Measurements from ENCODE around the gene BEST3. TPM values are rescaled to one million over a fixed set of nuclear protein-coding genes. Genes with fewer than 3 reads are reported as not detected.

BEST3 gene
- total and polyA plus RNA-seq, 2 of the 4 experiments (the other 2 are of a cell fraction): under 0.01 to 0.07 TPM

DNA sequence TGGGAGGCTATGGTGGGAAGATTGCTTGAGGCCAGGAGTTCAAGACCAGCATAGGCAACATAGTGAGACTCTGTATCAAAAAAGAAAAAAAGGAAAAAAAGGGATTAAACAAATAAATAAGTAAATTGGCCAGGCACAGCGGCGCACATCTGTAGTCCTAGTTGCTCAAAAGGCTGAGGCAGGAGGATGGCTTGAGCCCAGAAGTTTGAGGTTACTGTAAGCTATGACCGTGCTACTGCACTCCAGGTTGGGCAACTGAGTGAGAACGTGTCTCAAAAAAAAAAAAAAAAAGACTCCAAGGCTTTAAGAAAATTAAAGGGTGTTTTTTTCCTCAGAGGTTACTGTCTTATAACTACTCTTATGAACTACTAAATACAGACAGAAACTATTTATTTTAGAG, 11.7 kb downstream of the BEST3 start:
- no peak overlapping the region for H3K4me2 ChIP-seq (ENCODE audit: low read depth, low read length)
- no peak overlapping the region for H2AK5ac ChIP-seq (ENCODE audit: low read depth, low read length)
- dilution Hi-C loops (cut with HindIII; ENCODE audit: low sequenced_read_pairs, unreplicated experiment) (no loop called here), intact Hi-C loops (cut with micrococcal nuclease) (no loop called here), in situ Hi-C loops (cut with MboI; ENCODE audit: low sequenced_read_pairs) (no loop called here)
- no peak overlapping the region for H3K27ac ChIP-seq (ENCODE audit: insufficient read depth, low read length)
- no peak for DNase-seq
- ATAC-seq (ENCODE audit: low read depth): no peak
- H2BK15ac ChIP-seq (ENCODE audit: low read depth, low read length): no peak overlapping the region
- H3K27me3 ChIP-seq (ENCODE audit: control insufficient read depth, insufficient read depth, low read length): no peaks in the 10 kb centered on the region; the same call in 1 of the 2 replicates
- no peak overlapping the region for H2BK120ac ChIP-seq (ENCODE audit: low read depth, low read length)
- no peak overlapping the region for H3K4me3 ChIP-seq (ENCODE audit: insufficient read depth, low read depth, low read length)
- no peak overlapping the region for H4K5ac ChIP-seq (ENCODE audit: low read depth, low read length)
- H3K18ac ChIP-seq (ENCODE audit: low read depth, low read length): no peak overlapping the region
- no peak overlapping the region; the same call in 1 of the 2 replicates for H4K91ac ChIP-seq (ENCODE audit: insufficient read depth, low read depth, low read length)
- BruUV-seq (replicated peaks): no TSS peak
- no peak overlapping the region for H2BK5ac ChIP-seq (ENCODE audit: low read depth, low read length, poor library complexity, severe bottlenecking)
- H2AFZ ChIP-seq (replicated peaks; ENCODE audit: low read length, poor library complexity): no peak overlapping the region
- H3K79me1 ChIP-seq (ENCODE audit: low read depth in 1 of 2, low read length in 2 of 2): no peaks in the 10 kb centered on the region
- no peak overlapping the region for H2AK9ac ChIP-seq (replicated peaks; ENCODE audit: low read depth, low read length, poor library complexity)
- CTCF ChIA-PET: no interaction called here
- H3K9me3 ChIP-seq (ENCODE audit: control insufficient read depth, insufficient read depth, low read length): no peaks in the 10 kb centered on the region
- TF ChIP-seq ELK1 (IDR thresholded peaks at IDR 0.05; ENCODE audit: borderline replicate concordance, low read depth, low read length) (no peak), MXI1 (IDR thresholded peaks at IDR 0.05; ENCODE audit: borderline replicate concordance, low read depth, low read length) (no peak), MAFK (IDR thresholded peaks at IDR 0.05; ENCODE audit: low read depth, low read length) (no peak), SMC3 (IDR thresholded peaks at IDR 0.05; ENCODE audit: low read depth, low read length) (no peak), CHD1 (IDR thresholded peaks at IDR 0.05; ENCODE audit: low read depth, low read length) (no peak), RFX5 (IDR thresholded peaks at IDR 0.05; ENCODE audit: low read depth, low read length) (no peak), POLR2A (IDR thresholded peaks at IDR 0.05; ENCODE audit: low read depth, low read length) (no peak), FOS (IDR thresholded peaks at IDR 0.05; ENCODE audit: low read depth, low read length) (no peak), MAZ (IDR thresholded peaks at IDR 0.05; ENCODE audit: borderline replicate concordance, low read depth, low read length) (no peak), RAD21 (IDR thresholded peaks at IDR 0.05; ENCODE audit: low read length) (no peak), RCOR1 (IDR thresholded peaks at IDR 0.05; ENCODE audit: insufficient replicate concordance, low read length) (no peak)
- TF ChIP-seq, protein P1, sequence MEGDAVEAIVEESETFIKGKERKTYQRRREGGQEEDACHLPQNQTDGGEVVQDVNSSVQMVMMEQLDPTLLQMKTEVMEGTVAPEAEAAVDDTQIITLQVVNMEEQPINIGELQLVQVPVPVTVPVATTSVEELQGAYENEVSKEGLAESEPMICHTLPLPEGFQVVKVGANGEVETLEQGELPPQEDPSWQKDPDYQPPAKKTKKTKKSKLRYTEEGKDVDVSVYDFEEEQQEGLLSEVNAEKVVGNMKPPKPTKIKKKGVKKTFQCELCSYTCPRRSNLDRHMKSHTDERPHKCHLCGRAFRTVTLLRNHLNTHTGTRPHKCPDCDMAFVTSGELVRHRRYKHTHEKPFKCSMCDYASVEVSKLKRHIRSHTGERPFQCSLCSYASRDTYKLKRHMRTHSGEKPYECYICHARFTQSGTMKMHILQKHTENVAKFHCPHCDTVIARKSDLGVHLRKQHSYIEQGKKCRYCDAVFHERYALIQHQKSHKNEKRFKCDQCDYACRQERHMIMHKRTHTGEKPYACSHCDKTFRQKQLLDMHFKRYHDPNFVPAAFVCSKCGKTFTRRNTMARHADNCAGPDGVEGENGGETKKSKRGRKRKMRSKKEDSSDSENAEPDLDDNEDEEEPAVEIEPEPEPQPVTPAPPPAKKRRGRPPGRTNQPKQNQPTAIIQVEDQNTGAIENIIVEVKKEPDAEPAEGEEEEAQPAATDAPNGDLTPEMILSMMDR (conservative IDR thresholded peaks at IDR 0.05; ENCODE audit: low read depth, low read length): no peak
- TF ChIP-seq, protein P2, sequence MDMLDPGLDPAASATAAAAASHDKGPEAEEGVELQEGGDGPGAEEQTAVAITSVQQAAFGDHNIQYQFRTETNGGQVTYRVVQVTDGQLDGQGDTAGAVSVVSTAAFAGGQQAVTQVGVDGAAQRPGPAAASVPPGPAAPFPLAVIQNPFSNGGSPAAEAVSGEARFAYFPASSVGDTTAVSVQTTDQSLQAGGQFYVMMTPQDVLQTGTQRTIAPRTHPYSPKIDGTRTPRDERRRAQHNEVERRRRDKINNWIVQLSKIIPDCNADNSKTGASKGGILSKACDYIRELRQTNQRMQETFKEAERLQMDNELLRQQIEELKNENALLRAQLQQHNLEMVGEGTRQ (IDR thresholded peaks at IDR 0.05; ENCODE audit: low read depth, low read length): no peak
- H3K14ac ChIP-seq (replicated peaks; ENCODE audit: low read depth, low read length): no peak overlapping the region; the same call in 1 of the 2 replicates
- H3K4me1 ChIP-seq (ENCODE audit: control insufficient read depth, insufficient read depth, low read length): peaks cover 8% of the 10 kb centered on the region
- no peak overlapping the region for H2BK20ac ChIP-seq (ENCODE audit: low read depth, low read length)
- H3K36me3 ChIP-seq (ENCODE audit: control insufficient read depth, insufficient read depth, low read length): no peaks in the 10 kb centered on the region
- no peaks in the 10 kb centered on the region for H4K20me1 ChIP-seq (ENCODE audit: insufficient read depth, low read length)
- no peak overlapping the region for H4K8ac ChIP-seq (ENCODE audit: low read depth in 2 of 2, low read length in 2 of 2)
- no peak overlapping the region for H3K23ac ChIP-seq (ENCODE audit: low read depth, low read length)
- no peak overlapping the region for H3K56ac ChIP-seq (ENCODE audit: extremely low read depth, insufficient read depth, low read length)
- no peak overlapping the region for H3K4ac ChIP-seq (ENCODE audit: low read depth, low read length)
- POLR2A ChIA-PET (ENCODE audit: unreplicated experiment): no interaction called here
- peaks cover 8% of the 10 kb centered on the region for H3K9me1 ChIP-seq (ENCODE audit: insufficient read depth, low read length)
- whole genome bisulfite sequencing, 2 experiments (ENCODE audit: extremely low coverage in 2 of 2, insufficient read length in 1 of 2): no CpG with 5 or more reads among the region's 4 CpGs
- H3K9ac ChIP-seq (ENCODE audit: low read depth, low read length): no peak overlapping the region

Data from IMR-90 (cell line).